Measurements from ENCODE around the gene UVSSA.
A peak's percentile ranks its signal among the peaks of the same experiment; 100 is the strongest.

UVSSA gene

DNA sequence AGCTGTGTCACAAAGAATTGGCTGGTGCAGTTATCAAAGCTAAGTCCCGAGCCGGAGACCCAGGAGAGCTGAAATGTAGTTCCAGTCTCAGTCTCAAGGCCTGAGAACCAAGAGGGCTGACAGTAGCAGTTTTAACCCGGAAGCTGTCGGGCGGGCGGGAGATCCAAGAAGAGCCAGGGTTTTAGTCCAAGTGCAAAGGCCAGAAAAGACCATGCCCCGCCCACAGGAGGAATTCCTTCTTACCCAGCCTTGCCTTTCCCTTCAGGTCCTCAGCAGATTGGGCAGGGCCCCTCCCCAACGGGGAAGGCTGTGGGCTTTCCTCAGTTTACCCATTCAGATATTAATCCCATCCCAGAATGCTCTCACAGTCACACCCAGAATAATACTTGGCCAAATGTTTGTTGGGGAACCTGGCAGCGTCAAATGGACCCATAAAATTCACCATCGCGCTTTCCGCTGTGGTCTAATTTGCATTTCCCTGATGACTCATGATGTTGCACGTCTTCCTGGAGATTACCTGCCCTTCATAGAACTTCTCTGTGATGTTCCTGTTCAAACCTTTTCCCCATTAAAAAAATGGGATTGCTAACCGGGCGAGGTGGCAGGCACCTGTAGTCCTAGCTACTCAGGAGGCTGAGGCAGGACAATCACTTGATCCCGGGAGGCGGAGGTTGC is 41.1 kb upstream of the UVSSA start:
- H3K27ac ChIP-seq, result no peak overlapping the region
- no peak for DNase-seq (ENCODE audit: low read depth, low spot score)
- H3K9ac ChIP-seq (ENCODE audit: insufficient read length), result no peak overlapping the region
- TF ChIP-seq FOXP2 (optimal IDR thresholded peaks at IDR 0.05; ENCODE audit: control extremely low read depth, extremely low read length, insufficient read depth) (no peak), POLR2AphosphoS5 (IDR thresholded peaks at IDR 0.05; ENCODE audit: borderline replicate concordance, low read depth, low read length) (no peak), EZH2 (IDR thresholded peaks at IDR 0.05) (no peak)
- H3K36me3 ChIP-seq (ENCODE audit: insufficient read depth, low read length), result peaks cover 10% of the 10 kb centered on the region
- H3K4me3 ChIP-seq, result no peak overlapping the region
- no peaks in the 10 kb centered on the region for H3K9me3 ChIP-seq (ENCODE audit: low read depth, low read length)

DNA sequence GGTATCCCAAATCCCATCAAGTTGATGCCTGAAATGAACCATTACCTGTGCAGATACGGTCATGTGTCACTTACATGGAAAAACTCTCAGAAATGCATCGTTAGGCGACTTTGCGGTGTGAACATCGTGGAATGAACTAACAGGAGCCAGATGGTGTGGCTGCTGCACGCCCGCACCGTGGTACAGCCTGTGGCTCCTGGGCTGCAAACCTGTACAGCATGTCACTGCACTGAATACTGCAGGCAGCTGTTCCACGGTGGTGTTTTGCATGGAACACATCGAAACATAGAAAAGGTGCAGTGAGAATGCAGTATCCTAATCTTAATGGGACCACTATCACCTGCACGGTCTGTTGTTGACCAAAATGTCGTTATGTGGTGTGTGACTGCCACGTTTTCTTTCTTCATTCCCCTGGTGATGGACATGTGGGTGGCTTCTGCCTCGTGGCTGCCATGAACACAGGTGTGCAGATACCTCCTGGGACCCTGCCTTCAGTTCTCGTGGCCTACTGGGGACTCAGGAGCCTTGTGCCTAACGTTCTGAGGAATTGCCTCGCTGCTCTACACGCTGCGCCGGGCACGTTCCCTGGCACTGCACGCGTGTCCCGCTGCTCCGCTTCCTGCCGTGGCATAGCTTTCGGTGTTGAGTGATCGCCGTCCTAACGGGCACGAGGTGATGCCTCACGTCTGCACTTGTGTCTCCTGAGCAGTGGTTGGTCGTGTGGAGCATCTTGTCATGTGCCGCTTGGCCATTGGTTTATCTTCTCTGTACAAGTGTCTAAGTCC is 38.9 kb upstream of the UVSSA start:
- Histone ChIP-seq H3K4me3 (no peak overlapping the region), H3K9ac (ENCODE audit: insufficient read length) (no peak overlapping the region), H3K27ac (no peak overlapping the region), H3K36me3 (ENCODE audit: insufficient read depth, low read length) (peaks cover 13% of the 10 kb centered on the region; the same call in 1 of the 2 replicates), H3K9me3 (ENCODE audit: low read depth, low read length) (no peaks in the 10 kb centered on the region)
- TF ChIP-seq EZH2 (IDR thresholded peaks at IDR 0.05) (no peak), FOXP2 (optimal IDR thresholded peaks at IDR 0.05; ENCODE audit: control extremely low read depth, extremely low read length, insufficient read depth) (no peak), POLR2AphosphoS5 (IDR thresholded peaks at IDR 0.05; ENCODE audit: borderline replicate concordance, low read depth, low read length) (no peak)
- DNase-seq (ENCODE audit: low read depth, low spot score), result no peak

DNA sequence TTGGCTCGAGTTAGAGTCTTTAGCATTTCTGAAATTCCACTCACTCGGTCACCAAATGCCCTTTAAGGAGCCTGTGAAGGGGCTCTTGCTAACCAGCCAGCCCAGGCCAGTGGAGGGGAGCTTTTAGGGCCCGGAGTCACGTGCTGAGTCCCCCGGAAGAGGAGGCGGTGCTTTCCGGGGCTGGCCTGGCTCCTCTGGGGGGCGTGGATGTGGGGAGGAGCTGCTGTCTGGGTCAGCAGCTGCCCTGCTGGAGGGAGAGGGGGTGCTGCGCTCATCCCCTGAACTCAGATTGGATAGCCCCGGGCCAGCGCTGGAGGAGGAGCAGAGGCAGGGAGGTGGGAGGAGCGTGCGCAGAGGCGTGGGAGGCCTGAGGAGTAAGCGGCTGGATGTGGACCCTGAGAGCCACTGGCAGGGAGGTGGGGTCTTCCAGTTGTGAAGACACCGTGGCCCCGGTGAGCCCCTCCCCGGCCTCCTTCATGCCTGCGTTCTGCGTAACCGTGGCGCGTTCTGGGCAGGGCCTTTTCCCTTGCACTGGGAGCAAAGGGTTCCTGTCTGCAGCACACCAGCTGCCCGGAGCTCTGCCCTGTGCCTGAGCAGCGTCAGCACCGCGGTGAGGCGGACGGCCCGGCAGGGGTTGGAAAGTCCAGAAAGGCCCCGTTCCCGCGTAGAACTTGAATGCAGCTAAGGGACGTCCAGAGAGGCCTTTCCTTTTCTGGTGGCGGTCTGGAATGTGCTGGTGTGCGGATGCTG is 37.6 kb upstream of the UVSSA start:
- Histone ChIP-seq H3K4me3 (no peak overlapping the region), H3K9me3 (ENCODE audit: low read depth, low read length) (no peaks in the 10 kb centered on the region), H3K9ac (ENCODE audit: insufficient read length) (peak overlapping the region; percentile 11), H3K36me3 (ENCODE audit: insufficient read depth, low read length) (peaks cover 24% of the 10 kb centered on the region), H3K27ac (no peak overlapping the region)
- no peak for DNase-seq (ENCODE audit: low read depth, low spot score)
- no peak for TF ChIP-seq EZH2 (IDR thresholded peaks at IDR 0.05)
- TF ChIP-seq POLR2AphosphoS5 (IDR thresholded peaks at IDR 0.05; ENCODE audit: borderline replicate concordance, low read depth, low read length), result no peak
- no peak for TF ChIP-seq FOXP2 (optimal IDR thresholded peaks at IDR 0.05; ENCODE audit: control extremely low read depth, extremely low read length, insufficient read depth)

DNA sequence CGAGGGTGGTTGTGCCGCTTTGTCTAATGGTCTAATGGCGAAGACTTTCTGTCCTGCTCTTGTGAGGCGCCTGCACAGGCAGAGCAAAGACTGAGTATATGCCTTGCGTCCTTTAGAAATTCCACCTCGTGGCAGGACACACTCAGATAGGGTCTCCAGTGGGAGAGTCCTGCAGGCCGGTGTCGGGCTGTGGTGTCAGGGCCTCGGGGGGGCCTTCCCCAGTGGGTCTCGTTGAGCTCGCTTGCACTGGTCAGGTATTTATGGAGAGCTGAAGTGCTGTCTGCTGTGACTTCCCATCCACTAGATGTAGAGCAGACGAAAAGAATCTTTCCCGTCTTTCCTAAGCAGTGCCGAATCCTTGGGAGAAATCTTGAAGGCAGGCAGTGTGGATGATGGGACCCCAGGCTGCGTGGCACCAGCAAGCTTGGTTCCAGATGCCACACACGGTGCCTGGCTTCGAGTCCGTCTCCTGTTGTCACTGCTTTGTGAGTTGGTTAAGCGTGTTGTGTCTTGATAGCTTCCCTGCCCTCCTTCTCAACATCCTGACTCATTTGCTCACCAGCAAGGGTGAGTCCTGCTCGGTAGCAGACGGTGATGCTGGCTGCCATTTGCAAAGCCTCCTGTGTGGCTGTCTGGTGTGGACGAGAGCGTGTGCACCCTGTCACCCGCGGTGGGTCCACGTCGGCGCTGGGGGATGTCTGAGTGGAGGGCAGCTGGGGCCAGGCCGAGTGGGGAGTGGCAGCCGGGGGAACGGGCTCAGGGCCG is 36.8 kb upstream of the UVSSA start:
- no peak overlapping the region for H3K4me3 ChIP-seq
- no peak overlapping the region for H3K9ac ChIP-seq (ENCODE audit: insufficient read length)

DNA sequence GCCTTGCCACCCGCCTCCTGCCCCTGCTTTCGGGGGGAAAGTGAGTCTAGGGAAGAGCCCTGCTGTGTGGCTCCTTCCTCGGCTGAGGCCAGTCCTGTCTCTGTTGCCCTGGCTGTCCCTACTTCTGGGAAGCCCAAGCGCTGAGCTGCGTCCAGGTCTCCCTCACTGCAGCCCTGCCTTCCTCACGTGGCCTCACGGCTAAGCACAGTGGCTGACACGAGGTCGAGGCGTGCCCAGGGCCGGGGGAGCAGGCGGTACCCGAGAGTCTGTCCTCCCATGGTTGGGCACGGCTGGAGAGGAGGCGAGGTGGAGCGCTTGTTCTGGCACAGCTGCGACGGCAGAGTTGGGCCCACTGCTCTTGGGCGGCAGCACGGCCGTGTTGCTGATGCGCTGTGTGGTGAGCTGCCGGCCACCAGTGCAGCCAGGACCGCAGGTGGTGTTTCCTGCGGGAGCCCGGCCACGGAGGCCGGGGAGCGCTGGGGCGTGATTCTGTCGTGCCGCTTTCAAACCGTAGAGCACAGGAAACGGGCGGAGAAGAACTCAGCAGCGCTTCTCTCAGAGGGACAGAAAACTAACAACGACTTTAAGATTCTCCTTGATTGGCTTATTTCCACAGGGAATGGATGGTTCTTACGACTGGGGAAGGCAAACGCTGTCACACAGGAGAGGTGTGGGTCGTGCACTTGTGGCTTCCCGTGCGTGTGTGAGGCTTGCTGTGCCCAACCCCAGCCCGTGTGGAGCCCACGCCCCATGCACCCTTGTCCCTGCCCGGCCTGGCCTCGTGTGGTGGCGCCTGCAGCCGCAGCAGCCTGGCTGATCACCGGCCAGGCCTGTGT is 36.0 kb upstream of the UVSSA start:
- Histone ChIP-seq H3K36me3 (ENCODE audit: insufficient read depth, low read length) (peaks cover 34% of the 10 kb centered on the region), H3K9ac (ENCODE audit: insufficient read length) (no peak overlapping the region), H3K27ac (no peak overlapping the region), H3K4me3 (no peak overlapping the region), H3K9me3 (ENCODE audit: low read depth, low read length) (no peaks in the 10 kb centered on the region)
- TF ChIP-seq FOXP2 (optimal IDR thresholded peaks at IDR 0.05; ENCODE audit: control extremely low read depth, extremely low read length, insufficient read depth) (no peak), EZH2 (IDR thresholded peaks at IDR 0.05) (no peak), POLR2AphosphoS5 (IDR thresholded peaks at IDR 0.05; ENCODE audit: borderline replicate concordance, low read depth, low read length) (no peak)
- DNase-seq (ENCODE audit: low read depth, low spot score), result no peak

More for the DNA sequence above, 36.8 kb upstream of the UVSSA start:
- no peak for DNase-seq (ENCODE audit: low read depth, low spot score)
- no peak for TF ChIP-seq POLR2AphosphoS5 (IDR thresholded peaks at IDR 0.05; ENCODE audit: borderline replicate concordance, low read depth, low read length)
- TF ChIP-seq EZH2 (IDR thresholded peaks at IDR 0.05), result no peak
- TF ChIP-seq FOXP2 (optimal IDR thresholded peaks at IDR 0.05; ENCODE audit: control extremely low read depth, extremely low read length, insufficient read depth), result no peak
- Histone ChIP-seq H3K9me3 (ENCODE audit: low read depth, low read length) (no peaks in the 10 kb centered on the region), H3K36me3 (ENCODE audit: insufficient read depth, low read length) (peaks cover 32% of the 10 kb centered on the region), H3K27ac (no peak overlapping the region)

DNA sequence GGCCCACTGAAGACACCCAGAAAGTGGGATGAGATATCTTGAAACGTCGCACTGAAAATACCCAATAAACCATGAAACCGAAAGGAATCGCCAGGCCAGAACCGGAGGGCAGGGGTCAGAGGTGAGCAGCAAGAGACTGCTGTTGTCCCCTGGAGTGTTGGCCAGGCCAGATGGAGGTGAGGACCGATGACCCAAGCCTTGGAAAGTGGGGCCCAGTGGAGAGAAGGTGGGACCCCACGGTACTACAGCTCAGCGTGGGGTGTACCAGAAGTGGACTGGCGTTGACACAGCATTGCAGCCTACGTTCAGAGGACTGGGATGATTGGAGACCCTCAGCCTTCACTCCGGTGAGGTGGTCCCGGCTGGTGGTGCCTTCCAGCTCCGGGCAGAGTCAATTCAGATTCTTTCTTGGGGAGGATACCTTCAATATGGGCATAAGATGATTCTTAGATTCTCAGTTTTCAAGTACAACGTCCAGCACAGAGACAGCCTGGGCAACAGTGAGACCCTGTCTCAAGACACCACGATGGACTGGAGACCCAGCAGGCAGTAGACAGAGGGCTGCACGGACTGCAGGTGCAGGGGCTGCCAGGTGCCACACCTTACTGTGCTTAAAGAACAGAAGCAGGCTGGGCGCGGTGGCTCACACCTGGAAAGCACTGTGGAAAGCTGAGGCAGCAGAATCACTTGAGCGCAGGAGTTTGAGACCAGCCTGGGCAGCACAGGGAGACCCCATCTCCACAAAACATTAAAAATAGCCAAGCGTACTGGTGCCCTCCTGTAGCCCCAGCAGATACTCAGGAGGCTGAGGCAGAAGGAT is 34.0 kb upstream of the UVSSA start:
- H3K27ac ChIP-seq, result no peak overlapping the region
- peaks cover 49% of the 10 kb centered on the region for H3K36me3 ChIP-seq (ENCODE audit: insufficient read depth, low read length)
- H3K9me3 ChIP-seq (ENCODE audit: low read depth, low read length), result no peaks in the 10 kb centered on the region
- DNase-seq (ENCODE audit: low read depth, low spot score), result no peak
- no peak for TF ChIP-seq FOXP2 (optimal IDR thresholded peaks at IDR 0.05; ENCODE audit: control extremely low read depth, extremely low read length, insufficient read depth)
- no peak for TF ChIP-seq POLR2AphosphoS5 (IDR thresholded peaks at IDR 0.05; ENCODE audit: borderline replicate concordance, low read depth, low read length)
- no peak for TF ChIP-seq EZH2 (IDR thresholded peaks at IDR 0.05)
- no peak overlapping the region for H3K4me3 ChIP-seq
- no peak overlapping the region for H3K9ac ChIP-seq (ENCODE audit: insufficient read length)
